Astrocyte of the cerebellum (primary cell): ENCODE data around the gene RUNX2.

Experiments
- DNase-seq: peaks from one replicate; pipeline ENCODE4 v3.0.0-alpha.2; 2011; ENCODE audit warnings: low read depth
- H3K4me3 ChIP-seq: 2 replicates; pipeline ENCODE4 v1.5.1; 2011; ENCODE audit warnings: mild to moderate bottlenecking, low read depth, low read length, moderate library complexity
- in situ Hi-C: cut with HindIII; loops from 2 replicates; pipeline ENCODE4 v1.10.0; 2017; ENCODE audit warnings: low sequenced_read_pairs
- TF ChIP-seq, protein P1 (sequence below): IDR thresholded peaks from 2 replicates; pipeline ENCODE4 v1.5.1; 2012; ENCODE audit warnings: low read length, low read depth, moderate library complexity, mild to moderate bottlenecking; ENCODE audit errors: missing control alignments

The RUNX2 gene

DNA sequence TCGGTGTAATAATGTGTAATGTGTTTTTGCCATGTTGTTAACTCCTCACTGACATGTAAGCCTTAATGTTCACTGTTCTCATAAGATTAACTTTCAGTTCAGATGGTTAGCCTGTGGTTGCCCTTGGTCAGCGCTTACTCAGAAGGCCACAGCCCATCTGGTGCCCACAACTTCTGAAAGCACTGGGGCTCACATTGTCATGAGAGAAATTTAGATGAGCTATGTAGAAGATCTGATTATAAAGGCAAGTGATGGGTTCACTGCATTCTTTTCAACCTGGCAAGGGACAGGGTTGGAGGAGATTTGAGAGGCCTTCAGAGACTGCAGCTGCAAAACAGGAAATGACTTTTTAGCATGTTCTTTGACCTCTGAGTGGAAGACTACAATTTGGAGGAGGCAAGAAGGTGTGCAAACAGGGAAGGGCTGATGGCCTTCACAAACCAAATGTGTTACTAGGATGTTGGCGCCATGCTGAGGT, 291.9 kb downstream of the RUNX2 start:
- no peak overlapping the region for H3K4me3 ChIP-seq
- TF ChIP-seq, protein P1, sequence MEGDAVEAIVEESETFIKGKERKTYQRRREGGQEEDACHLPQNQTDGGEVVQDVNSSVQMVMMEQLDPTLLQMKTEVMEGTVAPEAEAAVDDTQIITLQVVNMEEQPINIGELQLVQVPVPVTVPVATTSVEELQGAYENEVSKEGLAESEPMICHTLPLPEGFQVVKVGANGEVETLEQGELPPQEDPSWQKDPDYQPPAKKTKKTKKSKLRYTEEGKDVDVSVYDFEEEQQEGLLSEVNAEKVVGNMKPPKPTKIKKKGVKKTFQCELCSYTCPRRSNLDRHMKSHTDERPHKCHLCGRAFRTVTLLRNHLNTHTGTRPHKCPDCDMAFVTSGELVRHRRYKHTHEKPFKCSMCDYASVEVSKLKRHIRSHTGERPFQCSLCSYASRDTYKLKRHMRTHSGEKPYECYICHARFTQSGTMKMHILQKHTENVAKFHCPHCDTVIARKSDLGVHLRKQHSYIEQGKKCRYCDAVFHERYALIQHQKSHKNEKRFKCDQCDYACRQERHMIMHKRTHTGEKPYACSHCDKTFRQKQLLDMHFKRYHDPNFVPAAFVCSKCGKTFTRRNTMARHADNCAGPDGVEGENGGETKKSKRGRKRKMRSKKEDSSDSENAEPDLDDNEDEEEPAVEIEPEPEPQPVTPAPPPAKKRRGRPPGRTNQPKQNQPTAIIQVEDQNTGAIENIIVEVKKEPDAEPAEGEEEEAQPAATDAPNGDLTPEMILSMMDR: no peak
- in situ Hi-C loops: no loop called here
- DNase-seq: no peak

DNA sequence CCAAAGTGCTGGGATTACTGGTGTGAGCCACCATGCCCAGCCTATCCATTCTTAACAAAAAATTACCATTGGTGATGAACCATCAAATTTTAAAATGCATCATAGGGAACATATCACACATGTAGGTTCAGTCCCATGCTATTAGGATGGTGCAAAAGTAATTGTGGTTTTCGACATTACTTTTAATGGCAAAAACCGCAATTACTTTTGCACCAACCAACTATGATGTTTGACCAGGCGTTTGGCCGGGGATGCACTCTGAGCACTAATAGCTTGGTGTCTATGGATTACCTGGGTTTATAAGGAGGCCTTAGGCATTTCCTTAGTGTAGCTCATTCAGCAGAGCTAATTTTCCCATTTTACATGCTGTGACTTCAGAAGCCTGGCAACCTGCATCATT, 296.1 kb downstream of the RUNX2 start:
- no peak for DNase-seq
- in situ Hi-C loops: no loop called here
- H3K4me3 ChIP-seq: no peak overlapping the region
- TF ChIP-seq, protein P1: no peak

DNA sequence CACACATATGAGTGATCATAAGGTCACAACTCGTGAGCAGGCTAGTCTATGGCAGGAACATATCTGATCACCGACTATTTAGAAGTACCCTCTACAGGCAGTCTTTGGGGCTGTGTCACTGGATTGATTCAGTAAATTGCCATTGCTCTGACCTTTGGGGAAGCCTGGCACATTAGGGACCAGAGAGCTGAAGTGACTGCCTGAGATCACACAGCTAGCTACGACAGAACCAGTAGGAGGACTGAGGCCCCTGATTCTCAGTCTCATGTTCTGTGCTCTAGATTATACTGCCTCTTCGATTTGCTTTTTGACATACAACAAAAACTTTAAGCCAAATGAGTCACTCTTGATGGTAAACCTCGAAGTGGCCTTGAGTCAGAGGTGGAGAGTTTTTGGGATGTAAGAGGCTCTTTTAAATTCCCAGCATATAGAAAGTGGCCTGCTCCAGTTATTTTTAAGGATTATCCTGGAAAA, 297.1 kb downstream of the RUNX2 start:
- peak; percentile 65 for DNase-seq
- in situ Hi-C loops: no loop called here
- H3K4me3 ChIP-seq: no peak overlapping the region
- TF ChIP-seq, protein P1: peak; percentile 4

DNA sequence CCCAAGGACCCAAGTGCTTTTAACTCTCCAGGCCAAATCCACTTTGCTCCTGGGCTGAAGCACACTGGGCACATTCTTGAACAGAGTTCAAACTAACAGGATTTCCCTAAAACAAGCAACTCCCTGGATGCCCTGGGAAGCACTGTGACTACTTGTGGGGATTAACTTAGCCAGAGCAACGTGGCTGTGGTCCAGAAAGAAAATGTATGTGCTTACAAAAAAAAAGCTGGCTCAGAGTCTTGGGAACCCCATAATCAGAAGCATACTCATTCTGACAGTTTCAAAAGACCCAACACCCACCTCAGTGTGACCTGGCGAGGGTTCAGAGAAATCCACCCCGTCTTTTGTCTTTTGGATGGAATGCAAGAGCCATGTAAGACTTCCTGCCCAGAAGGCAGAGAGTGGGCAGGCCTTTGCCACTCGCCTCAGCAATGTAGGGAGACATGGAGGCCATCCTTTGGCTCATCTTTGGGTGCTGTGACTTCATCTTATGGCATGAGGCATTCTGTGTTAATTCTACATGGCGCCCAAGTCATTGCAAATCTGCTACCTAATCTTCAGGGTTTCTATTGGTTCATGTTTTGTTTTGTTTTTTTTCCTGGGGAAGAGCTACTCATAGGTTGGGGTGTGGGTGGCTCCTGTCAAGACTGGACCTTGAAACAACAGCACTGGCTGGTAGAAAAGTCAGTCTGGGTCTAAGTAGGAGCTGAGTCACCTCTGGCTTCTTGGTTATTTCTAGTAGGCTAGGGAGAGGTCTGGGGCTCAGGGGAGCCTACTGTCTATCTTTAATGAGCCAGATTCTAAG, 298.2 kb downstream of the RUNX2 start:
- TF ChIP-seq, protein P1: no peak
- H3K4me3 ChIP-seq: no peak overlapping the region
- DNase-seq: peak; percentile 73
- in situ Hi-C loops: no loop called here

DNA sequence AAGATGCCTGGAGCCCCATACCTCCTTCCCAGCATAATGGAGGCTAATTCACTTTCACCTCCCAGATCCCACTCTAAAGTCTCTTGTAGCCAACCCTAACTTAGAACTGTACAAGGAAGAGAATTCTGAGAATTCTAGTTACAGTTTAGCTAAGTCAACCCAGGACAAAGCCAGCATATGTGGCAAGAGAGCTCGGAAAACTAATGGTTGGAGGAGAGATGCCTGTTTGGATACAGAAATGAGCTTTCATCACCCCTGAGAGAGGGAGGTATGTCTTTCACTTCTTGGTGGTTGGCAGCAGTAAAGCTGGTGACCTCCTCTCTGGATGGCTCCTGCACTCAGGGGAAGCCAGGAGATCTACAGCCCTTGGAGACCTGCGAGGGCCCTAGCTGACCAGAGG, 302.2 kb downstream of the RUNX2 start:
- no peak overlapping the region for H3K4me3 ChIP-seq
- TF ChIP-seq, protein P1: no peak
- in situ Hi-C loops: no loop called here
- DNase-seq: no peak

DNA sequence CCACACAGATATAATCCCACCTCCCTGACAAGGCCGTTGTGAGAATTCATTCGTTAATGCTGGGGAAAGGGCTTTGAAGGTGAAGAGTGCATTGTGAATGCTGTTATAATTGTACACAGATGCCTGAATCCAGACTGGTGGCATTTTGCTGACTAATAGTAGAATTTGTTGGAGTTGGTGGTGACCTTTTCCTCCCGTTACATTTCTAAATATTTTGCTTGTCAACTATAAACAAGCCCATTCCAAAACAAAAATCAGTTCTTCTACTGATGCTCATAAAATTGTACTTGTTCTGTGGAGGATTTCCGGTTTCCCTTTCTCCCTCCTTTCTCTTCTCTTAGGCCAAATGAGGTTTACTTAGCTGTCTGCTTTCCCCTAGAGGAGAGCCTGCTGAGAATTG, 302.7 kb downstream of the RUNX2 start:
- TF ChIP-seq, protein P1: no peak
- no peak overlapping the region for H3K4me3 ChIP-seq
- no peak for DNase-seq
- in situ Hi-C loops: no loop called here
